NB4 (cell line): Measurements from ENCODE around the gene CFAP65.

ENCODE experiments used
- DNase-seq: peaks from one replicate; pipeline ENCODE4 v3.0.0; 2010; ENCODE audit warnings: low read depth
- H3K4me3 ChIP-seq: one replicate; pipeline ENCODE4 v1.5.1; 2011; ENCODE audit warnings: mild to moderate bottlenecking, low read depth, low read length, moderate library complexity
- MYC ChIP-seq: IDR thresholded peaks from 2 replicates; pipeline ENCODE4 v1.6.1; 2011; ENCODE audit warnings: low read depth, low read length
- POLR2A ChIP-seq: IDR thresholded peaks from 2 replicates; pipeline ENCODE4 v1.6.1; 2011; ENCODE audit warnings: mild to moderate bottlenecking; ENCODE audit not compliant: insufficient read length; ENCODE audit errors: extremely low read depth
- TF ChIP-seq, protein P1 (sequence below): IDR thresholded peaks from 2 replicates; pipeline ENCODE4 v1.6.1; 2011; ENCODE audit warnings: low read depth, low read length
- TF ChIP-seq, protein P2 (sequence below): IDR thresholded peaks from one replicate; pipeline ENCODE4 v1.5.1; 2012; ENCODE audit warnings: low read depth, low read length

Gene CFAP65

DNA sequence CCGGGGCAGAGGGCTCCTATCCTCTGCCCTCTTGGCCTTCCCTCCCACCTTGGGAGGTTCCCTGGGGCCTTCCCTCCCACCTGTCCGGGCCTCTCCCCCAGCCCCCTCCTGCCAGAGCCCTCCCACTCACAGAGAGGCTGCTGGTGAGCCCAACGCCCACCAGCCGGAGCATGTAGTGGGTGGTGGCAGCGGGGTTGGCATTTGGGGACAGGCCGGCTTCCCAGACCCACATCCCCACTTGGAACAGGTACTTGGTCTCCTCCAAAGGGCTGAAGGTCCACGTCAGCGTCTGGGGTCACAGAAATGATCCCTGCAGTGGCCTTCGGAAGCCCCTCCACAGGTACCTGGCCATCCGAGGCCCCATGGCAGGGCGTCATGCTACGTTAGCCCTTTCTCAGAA is 19.3 kb downstream of the CFAP65 start:
- TF ChIP-seq, protein P1, sequence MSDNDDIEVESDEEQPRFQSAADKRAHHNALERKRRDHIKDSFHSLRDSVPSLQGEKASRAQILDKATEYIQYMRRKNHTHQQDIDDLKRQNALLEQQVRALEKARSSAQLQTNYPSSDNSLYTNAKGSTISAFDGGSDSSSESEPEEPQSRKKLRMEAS, result no peak
- TF ChIP-seq, protein P2, sequence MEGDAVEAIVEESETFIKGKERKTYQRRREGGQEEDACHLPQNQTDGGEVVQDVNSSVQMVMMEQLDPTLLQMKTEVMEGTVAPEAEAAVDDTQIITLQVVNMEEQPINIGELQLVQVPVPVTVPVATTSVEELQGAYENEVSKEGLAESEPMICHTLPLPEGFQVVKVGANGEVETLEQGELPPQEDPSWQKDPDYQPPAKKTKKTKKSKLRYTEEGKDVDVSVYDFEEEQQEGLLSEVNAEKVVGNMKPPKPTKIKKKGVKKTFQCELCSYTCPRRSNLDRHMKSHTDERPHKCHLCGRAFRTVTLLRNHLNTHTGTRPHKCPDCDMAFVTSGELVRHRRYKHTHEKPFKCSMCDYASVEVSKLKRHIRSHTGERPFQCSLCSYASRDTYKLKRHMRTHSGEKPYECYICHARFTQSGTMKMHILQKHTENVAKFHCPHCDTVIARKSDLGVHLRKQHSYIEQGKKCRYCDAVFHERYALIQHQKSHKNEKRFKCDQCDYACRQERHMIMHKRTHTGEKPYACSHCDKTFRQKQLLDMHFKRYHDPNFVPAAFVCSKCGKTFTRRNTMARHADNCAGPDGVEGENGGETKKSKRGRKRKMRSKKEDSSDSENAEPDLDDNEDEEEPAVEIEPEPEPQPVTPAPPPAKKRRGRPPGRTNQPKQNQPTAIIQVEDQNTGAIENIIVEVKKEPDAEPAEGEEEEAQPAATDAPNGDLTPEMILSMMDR, result no peak
- no peak for TF ChIP-seq POLR2A
- TF ChIP-seq MYC, result no peak
- DNase-seq, result no peak
- no peak overlapping the region for H3K4me3 ChIP-seq

DNA sequence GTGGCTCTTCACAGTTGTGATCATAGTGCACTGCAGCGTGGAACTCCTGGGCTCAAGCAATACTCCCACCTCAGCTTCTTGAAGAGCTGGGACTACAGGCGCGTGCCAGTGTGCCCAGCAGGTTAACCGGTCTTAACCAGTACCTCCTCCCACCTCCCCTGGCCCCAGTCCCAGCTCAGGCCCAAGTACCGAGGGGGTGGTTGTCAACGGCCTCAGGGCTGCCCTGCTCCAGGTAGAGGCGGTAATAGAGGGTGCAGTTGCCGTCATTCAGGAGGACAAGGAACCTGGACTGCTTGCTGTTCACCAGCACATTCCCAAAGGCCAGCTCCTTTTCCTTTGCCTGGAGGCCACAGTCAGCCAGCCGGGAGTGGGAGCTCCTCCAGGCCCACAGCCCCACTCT is 19.7 kb downstream of the CFAP65 start:
- TF ChIP-seq POLR2A, result no peak
- TF ChIP-seq, protein P1, result no peak
- no peak for TF ChIP-seq MYC
- TF ChIP-seq, protein P2, result no peak
- DNase-seq, result no peak

DNA sequence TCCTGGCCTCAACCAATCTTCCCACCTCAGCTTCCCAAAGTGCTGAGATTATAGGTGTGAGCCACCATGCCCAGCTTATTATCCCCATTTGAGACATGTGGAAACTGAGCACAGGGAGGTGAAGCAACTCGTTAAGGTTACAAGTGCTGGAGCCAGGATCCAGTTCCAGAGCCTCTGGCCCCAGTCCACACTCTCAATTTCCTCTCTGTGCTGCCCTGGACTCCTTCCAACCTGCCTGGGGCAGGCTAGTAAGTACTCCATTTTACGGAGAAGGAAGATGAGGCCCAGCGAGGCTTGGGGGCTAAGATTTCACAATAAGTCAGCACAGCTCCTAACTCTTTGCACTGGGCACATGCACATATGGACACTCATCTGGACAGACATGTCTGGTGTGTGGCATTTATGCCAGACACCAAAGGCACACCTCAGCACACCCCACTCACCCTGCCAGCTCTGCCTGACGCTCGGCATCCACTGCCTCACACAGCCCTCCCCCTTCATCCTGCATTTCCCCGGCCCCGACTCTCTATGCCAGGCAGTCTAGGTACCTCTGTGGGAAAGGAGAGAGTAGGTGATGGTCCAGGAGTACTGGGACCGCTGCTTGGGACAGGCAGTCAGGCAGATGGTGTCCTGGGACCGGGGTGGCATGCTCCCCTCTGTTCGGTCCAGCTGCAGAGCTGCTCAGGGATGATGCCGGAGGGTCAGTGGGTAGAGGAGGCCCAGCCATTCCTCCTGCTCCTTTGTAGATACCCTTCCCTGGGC is 20.5 kb downstream of the CFAP65 start:
- TF ChIP-seq, protein P2, result no peak
- TF ChIP-seq POLR2A (no peak), MYC (no peak)
- TF ChIP-seq, protein P1, result no peak
- DNase-seq, result no peak
- no peak overlapping the region for H3K4me3 ChIP-seq

More for the DNA sequence above, 19.7 kb downstream of the CFAP65 start:
- H3K4me3 ChIP-seq, result no peak overlapping the region

DNA sequence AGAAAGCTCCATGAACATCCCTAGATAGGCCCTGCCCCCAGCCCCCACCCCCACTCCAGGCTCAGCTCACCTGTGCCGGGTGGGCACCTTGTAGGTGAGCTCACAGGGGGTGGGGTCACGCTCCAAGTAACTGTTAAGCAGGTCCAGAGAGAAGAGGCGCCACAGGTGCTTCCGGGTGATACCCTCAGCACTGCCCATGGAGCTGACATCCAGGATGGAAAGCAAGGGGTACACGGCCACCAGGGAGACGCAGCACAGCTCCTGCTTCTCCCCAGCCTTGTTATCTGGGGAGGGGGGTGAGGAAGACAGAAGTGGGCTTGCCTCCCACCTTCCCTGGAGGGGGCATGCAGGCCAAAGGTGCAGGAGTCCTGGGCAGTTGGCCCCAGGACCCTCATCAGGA is 21.9 kb downstream of the CFAP65 start:
- no peak overlapping the region for H3K4me3 ChIP-seq
- DNase-seq, result no peak
- TF ChIP-seq, protein P1, result no peak
- TF ChIP-seq, protein P2, result no peak
- no peak for TF ChIP-seq POLR2A
- no peak for TF ChIP-seq MYC

DNA sequence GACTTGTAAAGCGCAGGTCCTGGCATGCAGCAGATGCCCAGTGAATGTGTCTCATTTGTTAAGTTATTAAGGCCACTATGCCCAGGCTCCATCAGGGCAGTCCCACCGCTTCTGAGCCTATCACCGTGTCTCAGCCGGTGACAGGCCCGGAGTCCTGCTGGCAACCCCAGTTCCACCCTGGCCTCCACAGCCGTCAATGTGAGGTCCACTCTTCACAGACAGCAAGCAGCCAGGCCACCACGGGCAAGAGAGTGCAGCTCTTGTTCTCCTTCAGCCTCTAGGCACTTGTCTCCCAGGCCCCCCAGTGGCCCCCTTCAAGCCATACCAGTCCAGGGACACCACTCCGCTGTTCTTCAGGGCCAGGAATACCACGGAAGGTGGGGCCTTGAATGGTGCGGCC is 22.6 kb downstream of the CFAP65 start:
- TF ChIP-seq, protein P1, result no peak
- TF ChIP-seq MYC, result no peak
- no peak for TF ChIP-seq POLR2A
- TF ChIP-seq, protein P2, result no peak
- no peak for DNase-seq
- no peak overlapping the region for H3K4me3 ChIP-seq

DNA sequence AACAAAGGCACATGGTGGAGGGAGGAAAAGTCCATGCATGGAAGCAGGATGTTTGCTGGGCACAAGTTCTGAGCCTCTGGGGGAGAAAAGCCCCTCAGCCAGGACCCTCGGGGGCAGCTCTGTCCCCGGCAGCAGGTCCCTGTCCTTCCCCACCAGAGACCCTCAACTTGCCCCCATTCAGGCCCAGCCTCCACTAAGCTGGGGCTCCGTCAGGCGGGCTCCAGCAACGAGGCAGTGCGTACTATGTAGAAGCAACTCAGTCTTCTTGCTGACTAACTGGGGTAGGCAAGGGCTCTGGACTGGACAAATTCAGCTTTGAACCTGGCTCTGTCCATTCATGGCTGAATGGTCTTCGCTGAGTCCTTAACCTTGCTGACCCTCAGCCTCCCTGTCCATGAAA is 23.0 kb downstream of the CFAP65 start:
- DNase-seq, result no peak
- no peak for TF ChIP-seq MYC
- TF ChIP-seq, protein P1, result no peak
- TF ChIP-seq POLR2A, result no peak
- TF ChIP-seq, protein P2, result no peak
- no peak overlapping the region for H3K4me3 ChIP-seq
